Ramos (cell line): ENCODE measurements around the gene ZNF138.
"Not testable (repeated sequence)": the region's sequence is repeated elsewhere in the genome, so short reads cannot be mapped to it uniquely, and the experiment has no call there.

Source experiments
- in situ Hi-C: fragments of 300-500 bp; cut with MboI; formaldehyde crosslinking; loops from one replicate; pipeline ENCODE4 v1.14.3; 2022; ENCODE audit warnings: low sequenced_read_pairs; ENCODE audit not compliant: unreplicated experiment

ZNF138 gene

GRCh38 chr7:64835856-64836255 is 41.6 kb downstream of the ZNF138 start:
- in situ Hi-C loops, result not testable (repeated sequence)

- in situ Hi-C loops, result not testable (repeated sequence)
Observed at GRCh38 chr7:64838051-64838450, 43.8 kb downstream of the ZNF138 start.

DNA sequence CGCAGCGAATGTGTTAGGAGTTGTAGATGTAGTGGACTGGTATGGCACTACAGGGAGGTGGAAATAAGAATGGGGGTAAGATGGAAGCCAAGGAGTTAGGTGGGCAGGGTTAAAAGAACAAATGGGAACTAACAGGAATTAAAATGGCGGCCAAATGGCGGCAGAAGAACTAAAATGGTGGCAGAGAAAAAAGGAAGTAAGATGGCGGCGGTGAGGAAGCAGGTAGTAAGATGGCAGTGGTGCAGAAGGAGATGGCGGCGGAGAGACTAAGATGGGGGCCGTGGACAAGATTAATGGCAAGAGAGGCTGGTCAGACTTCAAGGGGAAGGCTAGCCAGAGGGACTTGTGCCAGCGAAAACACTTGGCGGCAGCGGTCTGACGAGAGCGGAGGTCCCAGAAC is 44.5 kb downstream of the ZNF138 start:
- in situ Hi-C loops, result no loop called here

GRCh38 chr7:64839910-64840309 is 45.7 kb downstream of the ZNF138 start:
- in situ Hi-C loops, result no loop called here

DNA sequence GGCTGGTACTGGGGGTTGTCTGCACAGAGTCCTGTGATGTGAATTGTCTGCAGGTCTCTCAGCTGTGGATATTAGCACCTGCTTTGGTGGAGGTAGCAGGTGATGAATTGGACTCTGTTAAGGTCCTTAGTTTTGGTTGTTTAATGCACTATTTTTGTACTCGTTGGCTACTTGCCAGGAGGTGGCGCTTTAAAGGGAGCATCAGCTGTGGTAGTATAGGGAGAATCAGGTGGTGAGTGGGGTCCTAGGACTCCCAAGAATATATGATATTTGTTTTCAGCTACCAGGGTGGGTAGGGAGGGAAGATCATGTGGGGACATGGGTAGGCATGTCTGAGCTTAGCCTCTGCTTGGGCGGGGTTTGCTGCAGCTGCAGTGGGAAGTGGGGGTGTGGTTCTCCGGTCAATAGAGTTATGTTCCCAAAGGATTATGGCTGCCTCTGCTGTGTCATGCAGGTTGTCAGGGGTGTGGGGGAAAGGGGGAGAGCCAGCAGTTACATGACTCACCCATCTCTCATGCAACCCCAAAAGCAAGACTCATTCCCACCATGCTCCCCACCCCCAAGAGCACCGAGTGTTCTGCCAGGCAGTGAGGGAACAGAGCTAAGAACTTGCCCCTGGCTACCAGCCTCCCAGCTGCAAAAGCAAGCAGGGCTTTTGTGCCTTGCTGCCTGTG is 55.2 kb downstream of the ZNF138 start:
- in situ Hi-C loops, result no loop called here

GRCh38 chr7:64849924-64850499 is 55.8 kb downstream of the ZNF138 start:
- in situ Hi-C loops, result no loop called here

GRCh38 chr7:64853679-64854078 is 59.5 kb downstream of the ZNF138 start:
- in situ Hi-C loops, result no loop called here

- in situ Hi-C loops, result no loop called here
Observed at GRCh38 chr7:64854969-64855368, 60.7 kb downstream of the ZNF138 start.

GRCh38 chr7:64863021-64863420 is 68.8 kb downstream of the ZNF138 start:
- in situ Hi-C loops, result no loop called here

- in situ Hi-C loops, result not testable (repeated sequence)
Observed at GRCh38 chr7:64863530-64863929, 69.3 kb downstream of the ZNF138 start.

GRCh38 chr7:64863969-64864368 is 69.7 kb downstream of the ZNF138 start:
- in situ Hi-C loops, result no loop called here

DNA sequence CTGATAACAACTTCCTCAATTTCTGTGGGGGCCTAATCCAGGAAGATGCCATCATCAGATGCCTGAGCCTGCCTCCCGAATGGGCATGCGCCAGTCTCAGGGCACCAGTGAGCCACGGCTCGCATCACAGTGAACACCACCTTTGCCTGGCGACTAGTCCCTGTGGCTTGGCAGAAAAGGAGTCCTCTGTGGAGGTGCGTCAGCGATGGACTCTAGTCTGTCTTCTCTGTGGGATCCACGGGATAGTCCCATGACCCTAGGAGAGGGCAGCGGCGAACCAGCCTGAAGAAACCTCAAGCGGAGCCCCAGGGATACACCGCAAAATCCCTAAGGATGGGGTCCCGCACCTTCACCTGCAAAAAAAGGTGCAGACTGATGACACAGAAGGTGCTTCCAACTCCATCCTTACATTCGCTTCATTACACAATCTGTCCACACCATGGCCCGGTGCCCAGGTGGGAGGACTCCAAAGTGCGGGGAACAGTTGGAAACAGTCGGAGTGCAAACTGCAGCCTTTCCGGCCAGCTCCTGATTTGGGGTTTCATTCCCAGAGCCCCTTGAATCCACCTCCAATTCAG is 73.7 kb downstream of the ZNF138 start:
- in situ Hi-C loops, result no loop called here

GRCh38 chr7:64868499-64868898 is 74.3 kb downstream of the ZNF138 start:
- in situ Hi-C loops, result no loop called here

- in situ Hi-C loops, result no loop called here
Observed at GRCh38 chr7:64869121-64869725, 75.0 kb downstream of the ZNF138 start.

- in situ Hi-C loops, result no loop called here
Observed at GRCh38 chr7:64869912-64870562, 75.8 kb downstream of the ZNF138 start.

GRCh38 chr7:64870656-64871055 is 76.4 kb downstream of the ZNF138 start:
- in situ Hi-C loops, result no loop called here

GRCh38 chr7:64871761-64872160 is 77.5 kb downstream of the ZNF138 start:
- in situ Hi-C loops, result no loop called here

DNA sequence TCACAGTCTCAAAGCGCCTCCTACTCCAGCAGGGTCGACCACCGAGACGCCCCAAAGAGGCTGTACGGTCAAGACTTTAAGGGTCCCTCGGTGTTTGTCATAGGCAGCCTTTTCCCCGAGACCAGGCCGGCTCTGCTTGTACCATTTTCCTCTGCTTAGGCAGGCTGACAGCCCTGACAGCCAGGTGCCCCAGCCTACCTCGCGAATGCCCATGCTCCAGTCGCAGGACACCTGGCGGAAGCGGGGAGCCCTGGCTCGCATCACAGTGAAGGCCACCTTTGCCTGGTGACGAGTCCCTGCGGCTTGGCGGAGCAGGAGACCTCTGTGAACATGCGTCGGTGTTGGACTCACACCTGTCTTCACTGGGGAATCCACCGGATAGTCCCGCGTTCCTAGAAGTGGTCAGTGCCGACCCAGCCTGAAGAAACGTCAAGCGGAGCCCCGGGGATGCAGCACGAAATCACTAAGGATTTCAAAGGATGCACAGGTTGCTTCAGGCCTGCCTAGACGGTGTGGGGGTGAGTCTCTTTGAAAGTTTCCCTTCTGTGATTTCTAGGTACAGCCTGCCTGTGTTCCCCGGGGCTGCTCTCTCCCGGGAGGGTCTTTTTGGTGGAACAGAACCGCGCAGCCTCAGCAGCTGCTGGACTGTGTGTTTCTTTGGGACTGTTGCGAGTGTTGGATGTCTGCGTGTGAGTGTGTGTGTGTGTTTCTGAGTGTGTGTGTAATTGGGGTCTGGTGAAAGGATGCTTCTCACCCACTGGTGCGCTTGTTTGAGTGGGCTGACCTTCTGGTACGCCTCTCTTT is 78.3 kb downstream of the ZNF138 start:
- in situ Hi-C loops, result no loop called here

DNA sequence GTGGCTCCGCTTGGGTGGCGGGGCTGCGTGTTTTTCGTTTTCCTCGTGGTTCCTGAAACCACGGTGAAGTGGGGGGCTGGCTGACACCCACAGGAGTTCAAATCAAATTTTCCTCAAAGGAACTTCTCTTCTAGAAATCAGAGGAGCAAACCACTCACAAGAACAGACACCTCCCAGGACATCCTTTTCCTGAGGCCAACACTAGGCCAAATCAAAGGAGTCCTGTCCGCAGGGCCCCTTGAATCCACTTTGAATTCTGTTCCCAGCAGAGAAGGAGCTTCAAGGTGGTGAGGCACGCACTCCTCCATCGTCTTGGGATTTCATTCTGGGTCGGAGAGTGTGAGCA is 78.9 kb downstream of the ZNF138 start:
- in situ Hi-C loops, result no loop called here

DNA sequence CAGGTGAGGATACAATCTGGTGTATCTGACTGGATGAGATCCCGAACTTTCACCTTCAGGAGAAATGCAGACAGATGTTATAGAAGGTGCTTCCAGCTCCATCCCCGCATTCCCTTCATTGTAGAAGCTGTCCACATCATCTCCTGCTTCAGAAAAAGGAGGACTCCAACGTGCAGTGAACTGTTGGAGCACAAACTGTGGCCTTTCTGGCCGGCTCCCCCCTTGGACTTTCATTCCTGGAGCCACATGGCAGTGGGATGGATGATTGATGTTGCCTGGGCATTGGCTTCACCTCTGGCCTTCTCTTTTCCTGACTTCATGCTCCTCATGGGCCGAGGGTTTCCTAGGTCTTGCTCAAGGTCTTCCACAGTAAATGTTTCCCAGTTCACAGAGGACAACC is 79.3 kb downstream of the ZNF138 start:
- in situ Hi-C loops, result no loop called here
